Measurements from ENCODE around the gene NIPA2. TPM values are rescaled to one million over a fixed set of nuclear protein-coding genes. Genes with fewer than 3 reads are reported as not detected.

Gene NIPA2
- total RNA-seq, 3 donors from 2014 or later (not counting 1 experiment from before 2014, with no cell fraction given): 37.3 to 41.3 (median 40.9) TPM

DNA sequence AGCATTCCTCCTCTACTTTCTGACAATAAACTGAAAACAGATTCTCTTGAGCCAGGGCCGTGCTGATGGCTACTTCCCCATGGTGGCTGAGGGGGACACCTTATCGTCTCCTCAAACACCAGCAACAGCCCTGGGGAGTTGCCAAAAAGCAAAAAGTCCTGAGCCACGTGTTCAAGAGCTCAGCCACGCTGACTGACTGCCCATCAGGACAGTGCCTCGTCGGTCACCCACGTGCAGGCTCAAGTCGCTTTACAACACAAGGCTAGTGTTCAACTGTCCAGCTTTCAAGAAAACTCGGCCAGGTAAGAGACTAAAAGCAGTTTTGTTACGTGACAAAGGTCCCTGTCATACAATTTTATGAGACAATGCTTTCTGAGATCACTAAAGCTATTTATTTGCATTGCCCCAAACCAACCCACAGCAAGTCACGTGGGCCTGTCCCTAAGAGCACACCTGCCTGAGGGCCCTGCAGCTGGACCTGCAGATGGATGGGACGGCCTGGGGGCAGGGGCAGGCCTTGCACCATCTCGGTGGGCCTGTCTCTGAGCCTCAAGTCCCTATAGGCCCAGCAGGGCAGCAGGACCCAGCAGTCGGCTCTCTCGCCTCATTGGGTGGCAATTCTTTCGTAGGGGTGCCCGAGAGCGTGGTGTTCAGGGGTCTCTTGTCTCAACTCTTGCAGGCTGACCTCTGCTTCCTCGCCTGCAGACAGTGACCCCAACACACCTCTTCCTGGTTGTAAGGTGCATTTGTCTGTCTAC, 42.7 kb downstream of the NIPA2 start:
- no peaks in the 10 kb centered on the region for H3K9me3 Mint-ChIP-seq
- no peaks in the 10 kb centered on the region for H3K36me3 ChIP-seq (ENCODE audit: control insufficient read depth, insufficient read depth, low read length)
- no peak for ATAC-seq
- 89% methylated on average over 19 of the region's 19 CpGs for WGBS (ENCODE audit: insufficient coverage)
- H3K4me3 Mint-ChIP-seq: no peak overlapping the region
- H3K4me3 ChIP-seq (ENCODE audit: low read length): no peak overlapping the region
- DNase-seq: no peak
- H3K4me1 Mint-ChIP-seq: peaks cover 17% of the 10 kb centered on the region in 2 donors
- no peaks in the 10 kb centered on the region for H3K27me3 ChIP-seq (ENCODE audit: control insufficient read depth, insufficient read depth, low read length)
- H3K27ac ChIP-seq (ENCODE audit: low read length): no peak overlapping the region
- no peaks in the 10 kb centered on the region for H3K36me3 Mint-ChIP-seq
- no peaks in the 10 kb centered on the region for H3K27me3 Mint-ChIP-seq (ENCODE audit: low read depth in 2 of 2)
- TF ChIP-seq, protein P1, sequence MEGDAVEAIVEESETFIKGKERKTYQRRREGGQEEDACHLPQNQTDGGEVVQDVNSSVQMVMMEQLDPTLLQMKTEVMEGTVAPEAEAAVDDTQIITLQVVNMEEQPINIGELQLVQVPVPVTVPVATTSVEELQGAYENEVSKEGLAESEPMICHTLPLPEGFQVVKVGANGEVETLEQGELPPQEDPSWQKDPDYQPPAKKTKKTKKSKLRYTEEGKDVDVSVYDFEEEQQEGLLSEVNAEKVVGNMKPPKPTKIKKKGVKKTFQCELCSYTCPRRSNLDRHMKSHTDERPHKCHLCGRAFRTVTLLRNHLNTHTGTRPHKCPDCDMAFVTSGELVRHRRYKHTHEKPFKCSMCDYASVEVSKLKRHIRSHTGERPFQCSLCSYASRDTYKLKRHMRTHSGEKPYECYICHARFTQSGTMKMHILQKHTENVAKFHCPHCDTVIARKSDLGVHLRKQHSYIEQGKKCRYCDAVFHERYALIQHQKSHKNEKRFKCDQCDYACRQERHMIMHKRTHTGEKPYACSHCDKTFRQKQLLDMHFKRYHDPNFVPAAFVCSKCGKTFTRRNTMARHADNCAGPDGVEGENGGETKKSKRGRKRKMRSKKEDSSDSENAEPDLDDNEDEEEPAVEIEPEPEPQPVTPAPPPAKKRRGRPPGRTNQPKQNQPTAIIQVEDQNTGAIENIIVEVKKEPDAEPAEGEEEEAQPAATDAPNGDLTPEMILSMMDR (IDR thresholded peaks at IDR 0.05): no peak
- H3K9me3 ChIP-seq (ENCODE audit: control insufficient read depth, insufficient read depth, low read length): no peaks in the 10 kb centered on the region
- intact Hi-C loops (cut with micrococcal nuclease): no loop called here
- no peak overlapping the region for H3K27ac Mint-ChIP-seq
- H3K4me1 ChIP-seq (ENCODE audit: control insufficient read depth, insufficient read depth, low read length): peaks cover 6% of the 10 kb centered on the region

DNA sequence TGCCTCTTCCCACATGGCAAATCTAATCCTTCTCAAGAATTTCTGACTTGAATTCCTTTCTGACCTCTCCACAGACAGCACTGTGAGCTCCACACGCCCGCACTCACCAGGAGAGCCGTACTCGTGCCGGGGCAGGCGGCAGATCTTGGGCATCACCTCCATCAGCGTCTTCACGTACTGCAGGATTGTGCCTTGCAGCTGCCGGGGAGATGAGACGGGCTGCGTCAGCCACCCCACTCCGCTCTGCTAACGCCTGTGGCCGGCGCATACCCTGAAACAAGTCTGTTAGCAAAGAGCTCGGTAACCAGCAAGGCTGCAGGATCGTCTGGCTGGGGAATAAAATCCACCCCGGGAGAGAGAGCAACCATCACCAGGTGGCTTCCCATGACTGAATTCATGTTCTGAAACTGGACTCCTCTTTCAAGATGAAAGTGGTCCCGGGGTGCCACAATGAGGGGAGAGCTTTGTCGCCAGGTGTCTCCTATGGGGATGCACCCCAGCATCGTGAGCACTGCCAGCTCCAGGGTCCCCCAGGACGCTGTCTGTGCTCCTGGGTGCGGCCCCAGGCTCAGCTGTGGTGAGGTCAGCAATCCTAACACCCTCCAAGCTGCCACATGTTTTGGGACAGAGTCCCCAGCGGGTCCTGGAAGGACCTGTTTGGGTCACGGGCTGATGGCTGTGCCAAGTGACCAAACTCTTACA, 43.4 kb downstream of the NIPA2 start:
- no peaks in the 10 kb centered on the region for H3K9me3 ChIP-seq (ENCODE audit: control insufficient read depth, insufficient read depth, low read length)
- Mint-ChIP-seq H3K36me3 (no peaks in the 10 kb centered on the region), H3K9me3 (no peaks in the 10 kb centered on the region), H3K27ac (no peak overlapping the region), H3K4me3 (no peak overlapping the region), H3K4me1 (peaks cover 17% of the 10 kb centered on the region in 2 donors), H3K27me3 (ENCODE audit: low read depth in 2 of 2) (no peaks in the 10 kb centered on the region)
- no peaks in the 10 kb centered on the region for H3K27me3 ChIP-seq (ENCODE audit: control insufficient read depth, insufficient read depth, low read length)
- intact Hi-C loops (cut with micrococcal nuclease): no loop called here
- WGBS (ENCODE audit: insufficient coverage): 92% methylated on average over 24 of the region's 25 CpGs
- DNase-seq: no peak
- H3K4me1 ChIP-seq (ENCODE audit: control insufficient read depth, insufficient read depth, low read length): peaks cover 6% of the 10 kb centered on the region
- H3K4me3 ChIP-seq (ENCODE audit: low read length): no peak overlapping the region
- no peaks in the 10 kb centered on the region for H3K36me3 ChIP-seq (ENCODE audit: control insufficient read depth, insufficient read depth, low read length)
- ATAC-seq: no peak
- TF ChIP-seq, protein P1 (IDR thresholded peaks at IDR 0.05): no peak
- no peak overlapping the region for H3K27ac ChIP-seq (ENCODE audit: low read length)

DNA sequence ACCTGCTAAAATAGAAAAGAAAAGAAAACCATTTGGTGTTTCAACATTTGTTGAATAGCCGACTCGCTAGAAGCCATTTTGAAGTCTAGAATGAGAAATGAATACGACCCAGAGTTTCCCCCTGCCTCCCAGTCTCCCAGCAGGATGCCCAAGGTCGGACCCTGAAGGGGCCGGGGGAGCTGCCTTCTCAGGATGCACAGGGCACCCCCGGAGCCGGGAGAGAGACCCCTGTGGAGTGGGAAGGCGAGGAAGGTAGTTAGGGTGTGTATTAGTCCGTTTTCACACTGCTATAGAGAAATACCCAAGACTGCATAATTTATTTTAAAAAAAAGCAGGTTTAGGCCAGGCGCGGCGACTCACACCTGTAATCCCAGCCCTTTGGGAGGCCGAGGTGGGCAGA, 44.7 kb downstream of the NIPA2 start:
- H3K4me1 Mint-ChIP-seq: peaks cover 17% of the 10 kb centered on the region in 2 donors
- Histone ChIP-seq H3K4me1 (ENCODE audit: control insufficient read depth, insufficient read depth, low read length) (peaks cover 6% of the 10 kb centered on the region), H3K27ac (ENCODE audit: low read length) (no peak overlapping the region), H3K36me3 (ENCODE audit: control insufficient read depth, insufficient read depth, low read length) (no peaks in the 10 kb centered on the region), H3K27me3 (ENCODE audit: control insufficient read depth, insufficient read depth, low read length) (no peaks in the 10 kb centered on the region), H3K4me3 (ENCODE audit: low read length) (no peak overlapping the region), H3K9me3 (ENCODE audit: control insufficient read depth, insufficient read depth, low read length) (no peaks in the 10 kb centered on the region)
- 92% methylated on average over 7 of the region's 13 CpGs for WGBS (ENCODE audit: insufficient coverage)
- no peak overlapping the region for H3K4me3 Mint-ChIP-seq
- H3K9me3 Mint-ChIP-seq: no peaks in the 10 kb centered on the region
- TF ChIP-seq, protein P1 (IDR thresholded peaks at IDR 0.05): no peak
- H3K27me3 Mint-ChIP-seq (ENCODE audit: low read depth in 2 of 2): no peaks in the 10 kb centered on the region
- ATAC-seq (no peak), DNase-seq (no peak)
- no peak overlapping the region for H3K27ac Mint-ChIP-seq
- no peaks in the 10 kb centered on the region for H3K36me3 Mint-ChIP-seq
- intact Hi-C loops (cut with micrococcal nuclease): no loop called here
